CD14-positive monocyte (primary cell): ENCODE measurements around the gene GYS2. TPM values are rescaled to one million over a fixed set of nuclear protein-coding genes. Genes with fewer than 3 reads are reported as not detected.

Experiments
- DNase-seq, 3 donors: peaks; one replicate each; pipeline ENCODE4 v3.0.0-alpha.2; 2011 to 2022
- H2AFZ ChIP-seq: 2 replicates; pipeline ENCODE4 v1.6.0; 2012; ENCODE audit warnings: mild to moderate bottlenecking, low read depth, low read length, inconsistent platforms; ENCODE audit not compliant: insufficient read depth, poor library complexity, severe bottlenecking
- H3K27ac ChIP-seq, 2 donors: 1 replicate in 1 of 2; 2 replicates in 1 of 2; pipeline ENCODE4 v1.5.1; 2012 to 2013; ENCODE audit warnings: low read length in 2 of 2, control low read depth in 1 of 2, inconsistent platforms in 1 of 2, low read depth in 1 of 2, mild to moderate bottlenecking in 1 of 2
- H3K27me3 ChIP-seq, 2 donors: one replicate each; pipeline versions ENCODE4 v1.6.0 to v1.6.1; 2011 to 2013; ENCODE audit warnings: low read length in 2 of 2; ENCODE audit not compliant: control insufficient read depth in 2 of 2, insufficient read depth in 2 of 2
- H3K36me3 ChIP-seq, 2 donors: replicated peaks in 1 of 2; 1 replicate in 1 of 2; 2 replicates in 1 of 2; pipeline versions ENCODE4 v1.5.1 to v1.6.1; 2012 to 2013; ENCODE audit warnings: low read length in 2 of 2, control low read depth in 1 of 2, inconsistent platforms in 1 of 2, mild to moderate bottlenecking in 1 of 2; ENCODE audit not compliant: insufficient read depth in 2 of 2, control insufficient read depth in 1 of 2
- H3K4me1 ChIP-seq, 2 donors: 1 replicate in 1 of 2; 2 replicates in 1 of 2; pipeline versions ENCODE4 v1.5.1 to v1.6.1; 2012 to 2013; ENCODE audit warnings: low read length in 2 of 2, control low read depth in 1 of 2, inconsistent platforms in 1 of 2, mild to moderate bottlenecking in 1 of 2, moderate library complexity in 1 of 2; ENCODE audit not compliant: insufficient read depth in 2 of 2, control insufficient read depth in 1 of 2
- H3K4me2 ChIP-seq: replicated peaks from 2 replicates; pipeline ENCODE3; 2012; ENCODE audit warnings: low read length, moderate library complexity, mild to moderate bottlenecking; ENCODE audit not compliant: poor library complexity, severe bottlenecking; ENCODE audit errors: extremely low read depth
- H3K4me3 ChIP-seq, 3 experiments: fragments of 200-600 bp in 1 of 3; sonication (generic) in 1 of 3; replicated peaks in 1 of 3; 1 replicate in 2 of 3; 2 replicates in 1 of 3; pipeline ENCODE4 v1.5.1; 2011 to 2013; ENCODE audit warnings: low read length in 3 of 3, mild to moderate bottlenecking in 3 of 3, control low read depth in 2 of 3, low read depth in 2 of 3, inconsistent platforms in 1 of 3, moderate library complexity in 1 of 3
- H3K79me2 ChIP-seq: 2 replicates; pipeline ENCODE4 v1.6.0; 2012; ENCODE audit warnings: mild to moderate bottlenecking, control low read depth, inconsistent platforms, low read length, moderate library complexity; ENCODE audit not compliant: insufficient read depth
- H3K9ac ChIP-seq: 2 replicates; pipeline ENCODE4 v1.6.0; 2017; ENCODE audit warnings: low read length, mild to moderate bottlenecking; ENCODE audit not compliant: insufficient read depth, poor library complexity, severe bottlenecking
- H3K9me3 ChIP-seq, 2 donors: replicated peaks in 1 of 2; 1 replicate in 1 of 2; 2 replicates in 1 of 2; pipeline versions ENCODE4 v1.5.1 to v1.6.1; 2012 to 2013; ENCODE audit warnings: low read length in 2 of 2, control low read depth in 1 of 2; ENCODE audit not compliant: control insufficient read depth in 1 of 2, insufficient read depth in 1 of 2
- H4K20me1 ChIP-seq: 2 replicates; pipeline ENCODE4 v1.6.0; 2012; ENCODE audit warnings: mild to moderate bottlenecking, low read length, control low read depth, moderate library complexity; ENCODE audit not compliant: insufficient read depth
- H3K27ac Mint-ChIP-seq, 7 donors: one replicate each; pipeline ENCODE4 v1.8.0; 2020; ENCODE audit warnings: mild to moderate bottlenecking in 7 of 7, mixed read lengths in 7 of 7, moderate library complexity in 6 of 7, inconsistent platforms in 2 of 7
- H3K27me3 Mint-ChIP-seq, 3 donors: one replicate each; pipeline ENCODE4 v1.8.0; 2021 to 2022; ENCODE audit warnings: low read depth in 3 of 3, mild to moderate bottlenecking in 3 of 3, mixed read lengths in 3 of 3, moderate library complexity in 3 of 3, inconsistent platforms in 1 of 3
- H3K36me3 Mint-ChIP-seq, 2 donors: one replicate each; pipeline ENCODE4 v1.8.0; 2020; ENCODE audit warnings: mixed read lengths in 2 of 2, inconsistent platforms in 1 of 2, mild to moderate bottlenecking in 1 of 2
- H3K4me1 Mint-ChIP-seq: one replicate; pipeline ENCODE4 v1.8.0; 2020; ENCODE audit warnings: mild to moderate bottlenecking, mixed read lengths
- H3K4me3 Mint-ChIP-seq, 2 donors: one replicate each; pipeline ENCODE4 v1.8.0; 2020; ENCODE audit warnings: mild to moderate bottlenecking in 2 of 2, mixed read lengths in 2 of 2, moderate library complexity in 1 of 2
- H3K9me3 Mint-ChIP-seq, 7 donors: one replicate each; pipeline ENCODE4 v1.8.0; 2020 to 2022; ENCODE audit warnings: mixed read lengths in 7 of 7, mild to moderate bottlenecking in 6 of 7, moderate library complexity in 6 of 7, inconsistent platforms in 2 of 7
- CTCF ChIP-seq: fragments of 200-600 bp; IDR thresholded peaks from one replicate; pipeline ENCODE4 v1.8.0; 2022; ENCODE audit warnings: antibody characterized with exemption, mild to moderate bottlenecking
- WGBS: methylation state at CpG from one replicate; pipeline ENCODE4 v1.1.5; 2013; ENCODE audit warnings: missing lambda C conversion rate; ENCODE audit not compliant: insufficient coverage; 5-methylcytosine and 5-hydroxymethylcytosine counted together
- intact Hi-C, 2 donors: fragments of 100-400 bp; cut with micrococcal nuclease; formaldehyde crosslinking; loops; one replicate each; pipeline versions ENCODE4 v1.15.0 to v1.15.1; 2023
- polyA plus RNA-seq, 3 donors: library from polyadenylated mRNA; depleted of rRNA in 1 of 3; unstranded in 2 of 3; stranded (reverse) in 1 of 3; fragments of 300-500 nt in 2 of 3; fragments of >200 nt in 1 of 3; fragmentation: Illumina TruSeq in 2 of 3; gene quantifications; 1 replicate in 2 of 3; 2 replicates in 1 of 3; pipeline ENCODE4 v1.2.3, GENCODE V29; 2012 to 2021

Gene GYS2
- polyA plus RNA-seq, 3 donors = not detected

- Histone ChIP-seq H3K27me3 (no peaks in the 10 kb centered on the region), H3K9me3 (no peaks in the 10 kb centered on the region), H3K4me2 (no peak overlapping the region), H4K20me1 (peaks cover 16% of the 10 kb centered on the region), H3K36me3 (peaks cover 33 to 59% of the 10 kb centered on the region in 2 donors), H3K9ac (no peak overlapping the region), H3K4me1 (peaks cover 7 to 9% of the 10 kb centered on the region in 2 donors), H3K79me2 (peaks cover 56% of the 10 kb centered on the region), H2AFZ (no peak overlapping the region), H3K27ac (no peak overlapping the region), H3K4me3 (no peak overlapping the region)
- Mint-ChIP-seq H3K4me3 (no peak overlapping the region), H3K27ac (no peak overlapping the region), H3K27me3 (no peaks in the 10 kb centered on the region), H3K9me3 (no peaks in the 10 kb centered on the region), H3K36me3 (peaks cover 39 to 48% of the 10 kb centered on the region in 2 donors), H3K4me1 (peaks cover 17% of the 10 kb centered on the region)
- TF ChIP-seq CTCF = no peak
- WGBS = no CpG with 5 or more reads among the region's 2 CpGs
- intact Hi-C loops = loop anchor here in 1 of 2 donors (10.0 kb wide), 1 partner anchor 73 kb away; the partner anchor contains the start of gene PYROXD1
- DNase-seq = no peak
Observed at GRCh38 chr12:21507849-21508248, 96.8 kb downstream of the GYS2 start.

- Mint-ChIP-seq H3K27ac (no peak overlapping the region), H3K4me1 (peaks cover 23% of the 10 kb centered on the region)
Observed at GRCh38 chr12:21505888-21506287, 98.8 kb downstream of the GYS2 start.

More at GRCh38 chr12:21505888-21506287, 98.8 kb downstream of the GYS2 start:
- Mint-ChIP-seq H3K36me3 (peaks cover 31 to 35% of the 10 kb centered on the region in 2 donors), H3K4me3 (no peak overlapping the region), H3K27me3 (no peaks in the 10 kb centered on the region), H3K9me3 (no peaks in the 10 kb centered on the region)
- H3K36me3 ChIP-seq = peaks cover 21 to 40% of the 10 kb centered on the region in 2 donors
- intact Hi-C loops = loop anchor here in 1 of 2 donors (10.0 kb wide), 1 partner anchor 71 kb away; the partner anchor contains the start of gene PYROXD1
- H3K79me2 ChIP-seq = peaks cover 70% of the 10 kb centered on the region
- TF ChIP-seq CTCF = no peak
- WGBS = no CpG with 5 or more reads among the region's 2 CpGs
- no peak overlapping the region for H3K4me2 ChIP-seq
- DNase-seq = no peak
- H3K27ac ChIP-seq = no peak overlapping the region
- H4K20me1 ChIP-seq = peaks cover 16% of the 10 kb centered on the region
- no peaks in the 10 kb centered on the region for H3K27me3 ChIP-seq
- H3K9ac ChIP-seq = no peak overlapping the region
- no peaks in the 10 kb centered on the region for H3K9me3 ChIP-seq
- no peak overlapping the region for H3K4me3 ChIP-seq
- no peak overlapping the region for H2AFZ ChIP-seq
- H3K4me1 ChIP-seq = peaks cover 16 to 22% of the 10 kb centered on the region in 2 donors
